SK-N-SH (cell line): ENCODE data around the gene IFI16.

Experiments
- EP300 ChIP-seq, 2 experiments: IDR thresholded peaks; 2 replicates each; pipeline versions ENCODE4 v1.4.0 to v1.6.1; 2012; ENCODE audit warnings: borderline replicate concordance in 1 of 2, low read depth in 1 of 2, low read length in 1 of 2
- JUND ChIP-seq: IDR thresholded peaks from 2 replicates; pipeline ENCODE4 v1.4.0; 2012
- RFX5 ChIP-seq: IDR thresholded peaks from 2 replicates; pipeline ENCODE4 v1.6.1; 2012; ENCODE audit warnings: mild to moderate bottlenecking, improper control_type of control experiment, low read length
- TF ChIP-seq, protein P1 (sequence below): fragments of 200-600 bp; sonication (generic); IDR thresholded peaks from 2 replicates; pipeline ENCODE4 v1.6.1; 2017; ENCODE audit warnings: antibody characterized with exemption, mild to moderate bottlenecking, moderate library complexity

DNA sequence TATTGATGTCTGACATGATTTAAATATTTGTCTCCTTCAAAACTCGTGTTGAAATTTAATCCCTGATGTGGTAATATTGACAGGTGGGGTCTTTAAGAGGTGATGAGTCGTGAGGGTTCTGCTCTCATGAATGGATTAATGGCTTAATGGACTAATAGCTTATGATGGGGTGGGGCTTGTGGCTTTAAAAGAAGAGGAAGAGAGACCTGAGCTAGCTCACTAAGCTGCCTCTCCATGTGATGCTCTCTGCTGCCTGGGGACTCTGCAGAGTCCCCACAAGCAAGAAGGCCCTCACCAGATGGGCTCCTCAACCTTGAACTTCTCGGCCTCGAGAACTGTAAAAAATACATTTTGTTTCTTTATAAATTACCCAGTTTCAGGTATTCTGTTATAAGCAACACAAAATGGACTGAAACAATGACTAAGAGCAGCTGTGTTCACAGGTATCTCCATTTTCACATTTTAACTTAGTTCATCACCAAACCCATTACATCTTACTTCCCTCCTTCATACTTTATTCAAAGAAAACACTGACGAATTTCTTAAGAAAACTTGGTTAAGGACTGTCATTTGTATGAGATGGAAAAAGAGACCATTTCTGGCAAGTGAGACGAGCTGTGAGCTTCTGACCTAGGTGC lies 79.0 kb downstream of the IFI16 start:
- TF ChIP-seq, protein P1, sequence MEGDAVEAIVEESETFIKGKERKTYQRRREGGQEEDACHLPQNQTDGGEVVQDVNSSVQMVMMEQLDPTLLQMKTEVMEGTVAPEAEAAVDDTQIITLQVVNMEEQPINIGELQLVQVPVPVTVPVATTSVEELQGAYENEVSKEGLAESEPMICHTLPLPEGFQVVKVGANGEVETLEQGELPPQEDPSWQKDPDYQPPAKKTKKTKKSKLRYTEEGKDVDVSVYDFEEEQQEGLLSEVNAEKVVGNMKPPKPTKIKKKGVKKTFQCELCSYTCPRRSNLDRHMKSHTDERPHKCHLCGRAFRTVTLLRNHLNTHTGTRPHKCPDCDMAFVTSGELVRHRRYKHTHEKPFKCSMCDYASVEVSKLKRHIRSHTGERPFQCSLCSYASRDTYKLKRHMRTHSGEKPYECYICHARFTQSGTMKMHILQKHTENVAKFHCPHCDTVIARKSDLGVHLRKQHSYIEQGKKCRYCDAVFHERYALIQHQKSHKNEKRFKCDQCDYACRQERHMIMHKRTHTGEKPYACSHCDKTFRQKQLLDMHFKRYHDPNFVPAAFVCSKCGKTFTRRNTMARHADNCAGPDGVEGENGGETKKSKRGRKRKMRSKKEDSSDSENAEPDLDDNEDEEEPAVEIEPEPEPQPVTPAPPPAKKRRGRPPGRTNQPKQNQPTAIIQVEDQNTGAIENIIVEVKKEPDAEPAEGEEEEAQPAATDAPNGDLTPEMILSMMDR: no peak
- no peak for TF ChIP-seq EP300 (IDR thresholded peaks at IDR 0.05; ENCODE audit: borderline replicate concordance in 1 of 2, low read depth in 1 of 2, low read length in 1 of 2)
- TF ChIP-seq RFX5: no peak
- TF ChIP-seq JUND: no peak
